Left lung (tissue), 10 donors: Measurements from ENCODE around the gene SCAMP4. TPM values are rescaled to one million over a fixed set of nuclear protein-coding genes. Genes with fewer than 3 reads are reported as not detected.

Experiments
- ATAC-seq: fragments of 200-7000 bp; cut with Tn5 transposase; one replicate; pipeline ENCODE4 v1.9.1; 2020; ENCODE audit warnings: moderate library complexity
- DNase-seq, 4 donors: peaks; one replicate each; pipeline ENCODE4 v3.0.0-alpha.2; 2013 to 2020
- H3K27ac ChIP-seq, 2 donors: fragments of 200-600 bp; sonication (generic) in 1 of 2; one replicate each; pipeline versions ENCODE4 v1.5.0 to v1.8.0; 2020 to 2021
- H3K27me3 ChIP-seq, 2 donors: fragments of 200-600 bp; sonication (generic) in 1 of 2; one replicate each; pipeline versions ENCODE4 v1.5.0 to v1.8.0; 2020 to 2021
- H3K36me3 ChIP-seq, 2 donors: fragments of 200-600 bp; sonication (generic) in 1 of 2; one replicate each; pipeline versions ENCODE4 v1.5.0 to v1.8.0; 2020 to 2021
- H3K4me1 ChIP-seq, 2 donors: fragments of 200-600 bp; one replicate each; pipeline ENCODE4 v1.8.0; 2021
- H3K4me3 ChIP-seq, 2 donors: fragments of 200-600 bp; sonication (generic) in 1 of 2; one replicate each; pipeline versions ENCODE4 v1.5.0 to v1.8.0; 2020 to 2021; ENCODE audit warnings: mild to moderate bottlenecking in 1 of 2
- H3K9me3 ChIP-seq, 2 donors: fragments of 200-600 bp; sonication (generic) in 1 of 2; one replicate each; pipeline versions ENCODE4 v1.5.0 to v1.8.0; 2020 to 2021
- CTCF ChIP-seq, 2 donors: fragments of 200-600 bp; sonication (generic) in 1 of 2; IDR thresholded peaks; one replicate each; pipeline versions ENCODE4 v1.5.0 to v1.8.0; 2021; ENCODE audit warnings: antibody characterized with exemption in 2 of 2
- intact Hi-C, 2 donors: fragments of 100-400 bp; cut with DNase I; formaldehyde crosslinking; loops; one replicate each; pipeline versions ENCODE4 v1.11.2 to v1.14.2; 2022
- polyA plus RNA-seq, 6 donors: library from polyadenylated mRNA; unstranded; fragments of 120-200 nt; gene quantifications; one replicate each; pipeline ENCODE4 v1.2.1, GENCODE V29; 2013; ENCODE audit not compliant: insufficient read length in 6 of 6
- total RNA-seq, 2 donors: library from RNA; stranded (reverse); fragmentation: NEBNext Ultra II Directional; extraction: Animal tissue kit (Norgen Biotek cat#: 25700); gene quantifications; one replicate each; pipeline ENCODE4 v1.2.1, GENCODE V29; 2021
- donor health status: DM: no; HTN: yes; CAD: no.
- donor health status: DM: no; HTN: no; CAD: no.

SCAMP4 gene
- total and polyA plus RNA-seq, 8 donors, result 54.5 to 86.6 (median 70.1) TPM

GRCh38 chr19:1911098-1911497 lies 5.9 kb downstream of the SCAMP4 start:
- Histone ChIP-seq H3K27me3 (no peaks in the 10 kb centered on the region), H3K27ac (no peak overlapping the region)
- intact Hi-C loops, result no loop called here

GRCh38 chr19:1911995-1912394 lies 6.8 kb downstream of the SCAMP4 start:
- H3K4me1 ChIP-seq, result peaks cover 6 to 40% of the 10 kb centered on the region in 2 donors
- DNase-seq, result peak in 1 of 4 donors; percentile 81
- peaks cover 0 to 53% of the 10 kb centered on the region in 2 donors for H3K36me3 ChIP-seq
- no peak for ATAC-seq
- no peaks in the 10 kb centered on the region for H3K9me3 ChIP-seq
- intact Hi-C loops, result no loop called here
- no peak for TF ChIP-seq CTCF (IDR thresholded peaks at IDR 0.05)
- no peak overlapping the region for H3K27ac ChIP-seq
- H3K4me3 ChIP-seq, result no peak overlapping the region
- H3K27me3 ChIP-seq, result no peaks in the 10 kb centered on the region

More at GRCh38 chr19:1911098-1911497, 5.9 kb downstream of the SCAMP4 start:
- H3K36me3 ChIP-seq, result peaks cover 0 to 48% of the 10 kb centered on the region in 2 donors
- no peaks in the 10 kb centered on the region for H3K9me3 ChIP-seq
- DNase-seq (no peak), ATAC-seq (no peak)
- no peak overlapping the region for H3K4me3 ChIP-seq
- no peak for TF ChIP-seq CTCF (IDR thresholded peaks at IDR 0.05)
- H3K4me1 ChIP-seq, result peaks cover 6 to 47% of the 10 kb centered on the region in 2 donors

- no peak for DNase-seq
These were observed 7.7 kb downstream of the SCAMP4 start for GRCh38 chr19:1912760-1913505.

DNA sequence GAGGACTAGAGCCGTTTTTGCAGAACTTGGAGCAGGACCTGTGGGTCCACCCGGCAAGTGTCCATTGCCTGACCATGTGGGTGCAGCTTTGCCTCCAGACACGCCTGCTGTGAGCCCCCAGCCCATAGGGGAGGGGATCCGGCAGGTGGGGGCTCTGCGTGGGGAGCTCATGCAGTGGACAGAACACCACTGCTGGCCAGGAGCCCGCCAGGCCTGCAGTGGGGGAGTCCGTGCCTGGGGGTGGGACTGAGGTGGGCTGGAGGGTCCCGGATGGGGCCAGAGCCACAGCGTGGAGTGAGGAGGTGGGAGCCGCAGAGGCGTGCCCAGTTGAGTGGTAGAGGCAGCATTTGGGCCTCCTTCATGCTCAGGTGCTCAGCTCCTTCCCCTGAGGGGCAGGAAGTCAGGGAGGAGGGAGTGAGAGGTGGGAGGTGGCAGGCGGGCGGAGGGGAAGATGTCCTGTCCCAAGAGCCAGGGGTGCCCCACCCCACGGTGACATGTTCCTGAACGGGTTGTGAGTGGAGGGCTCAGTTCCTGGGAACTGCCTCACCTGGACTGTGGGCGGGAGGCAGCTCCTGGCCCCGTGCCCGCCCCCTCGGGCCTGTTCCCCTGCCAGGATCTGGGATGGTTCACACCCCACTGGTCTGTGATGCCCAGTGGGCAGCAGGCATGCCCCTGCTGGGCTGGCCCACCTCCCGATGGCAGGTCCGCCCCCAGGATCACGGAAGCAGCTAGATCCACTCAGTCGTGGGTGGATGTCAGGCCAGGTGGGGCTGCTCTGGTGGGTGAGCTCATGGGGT lies 8.8 kb downstream of the SCAMP4 start:
- no peak overlapping the region for H3K4me3 ChIP-seq
- no peak for TF ChIP-seq CTCF (IDR thresholded peaks at IDR 0.05)
- no peaks in the 10 kb centered on the region for H3K9me3 ChIP-seq
- peaks cover 6 to 22% of the 10 kb centered on the region in 2 donors for H3K4me1 ChIP-seq
- no peaks in the 10 kb centered on the region for H3K27me3 ChIP-seq
- intact Hi-C loops, result no loop called here
- no peak overlapping the region for H3K27ac ChIP-seq
- H3K36me3 ChIP-seq, result peaks cover 0 to 60% of the 10 kb centered on the region in 2 donors
- ATAC-seq, result no peak
- DNase-seq, result no peak

More at GRCh38 chr19:1912760-1913505, 7.7 kb downstream of the SCAMP4 start:
- no peak for TF ChIP-seq CTCF (IDR thresholded peaks at IDR 0.05)
- Histone ChIP-seq H3K4me3 (no peak overlapping the region), H3K27me3 (no peaks in the 10 kb centered on the region), H3K9me3 (no peaks in the 10 kb centered on the region), H3K36me3 (peaks cover 0 to 54% of the 10 kb centered on the region in 2 donors), H3K27ac (no peak overlapping the region), H3K4me1 (peaks cover 6 to 33% of the 10 kb centered on the region in 2 donors)
- no peak for ATAC-seq
- intact Hi-C loops, result no loop called here

- H3K27me3 ChIP-seq, result no peaks in the 10 kb centered on the region
- H3K9me3 ChIP-seq, result no peaks in the 10 kb centered on the region
- ATAC-seq (no peak), DNase-seq (no peak)
- peaks cover 4 to 13% of the 10 kb centered on the region in 2 donors for H3K4me1 ChIP-seq
- H3K27ac ChIP-seq, result no peak overlapping the region
- peaks cover 0 to 69% of the 10 kb centered on the region in 2 donors for H3K36me3 ChIP-seq
- intact Hi-C loops, result no loop called here
- no peak overlapping the region for H3K4me3 ChIP-seq
- TF ChIP-seq CTCF (IDR thresholded peaks at IDR 0.05), result no peak
These were observed 9.7 kb downstream of the SCAMP4 start for GRCh38 chr19:1914826-1915341.
